Measurements from ENCODE around the gene ACTR3C. TPM values are rescaled to one million over a fixed set of nuclear protein-coding genes. Genes with fewer than 3 reads are reported as not detected.
"Not testable (repeated sequence)": the region's sequence is repeated elsewhere in the genome, so short reads cannot be mapped to it uniquely, and the experiment has no call there.

Gene ACTR3C
- polyA plus RNA-seq, 10 donors = 0.59 to 3.2 (median 1.4) TPM

- DNase-seq = no peak
Measured at GRCh38 chr7:150336746-150337145, 13.4 kb upstream of the ACTR3C start.

GRCh38 chr7:150335774-150336112 is 12.4 kb upstream of the ACTR3C start:
- no peak for DNase-seq

GRCh38 chr7:150335108-150335773 is 11.9 kb upstream of the ACTR3C start:
- DNase-seq = no peak

DNA sequence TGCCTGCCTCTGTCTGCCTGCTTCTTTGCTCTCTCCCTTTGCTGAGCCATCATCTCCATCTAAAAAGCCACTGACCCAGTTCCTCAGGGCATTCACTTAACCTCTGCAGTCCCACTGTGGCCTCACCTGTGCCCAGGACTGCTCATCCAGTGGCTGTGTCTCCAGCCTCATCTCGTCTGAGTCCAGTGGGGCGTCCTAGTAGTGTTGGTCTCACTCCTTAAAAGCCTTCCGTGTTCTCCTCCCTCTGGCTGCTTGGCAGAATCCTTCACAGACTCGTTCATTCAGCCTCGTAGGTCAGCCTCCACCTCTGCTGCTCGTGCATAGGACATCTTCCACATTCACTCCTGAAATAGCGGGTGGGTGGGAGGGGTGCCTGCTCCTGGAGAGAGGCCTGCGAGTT is 10.8 kb upstream of the ACTR3C start:
- DNase-seq = no peak

DNA sequence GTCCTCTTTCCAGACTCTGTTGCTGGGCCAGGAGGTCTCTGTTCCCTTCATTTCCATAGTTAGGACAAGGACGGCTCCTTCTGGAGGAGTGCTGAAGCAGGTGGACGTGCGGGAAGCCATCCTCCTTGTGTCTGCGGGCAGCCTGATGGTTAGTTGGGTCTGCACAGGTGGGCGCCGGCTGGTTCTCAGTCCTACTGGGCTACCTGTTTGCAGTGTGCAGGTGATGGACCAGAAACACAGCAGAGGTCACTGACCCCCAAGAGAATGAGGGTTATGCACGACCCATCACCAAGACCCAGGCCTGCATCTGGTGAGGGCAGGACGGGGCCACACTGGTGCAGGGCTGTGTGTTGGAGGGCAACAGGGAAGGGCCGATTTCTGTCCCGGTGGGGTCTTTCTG is 10.3 kb upstream of the ACTR3C start:
- no peak for DNase-seq

DNA sequence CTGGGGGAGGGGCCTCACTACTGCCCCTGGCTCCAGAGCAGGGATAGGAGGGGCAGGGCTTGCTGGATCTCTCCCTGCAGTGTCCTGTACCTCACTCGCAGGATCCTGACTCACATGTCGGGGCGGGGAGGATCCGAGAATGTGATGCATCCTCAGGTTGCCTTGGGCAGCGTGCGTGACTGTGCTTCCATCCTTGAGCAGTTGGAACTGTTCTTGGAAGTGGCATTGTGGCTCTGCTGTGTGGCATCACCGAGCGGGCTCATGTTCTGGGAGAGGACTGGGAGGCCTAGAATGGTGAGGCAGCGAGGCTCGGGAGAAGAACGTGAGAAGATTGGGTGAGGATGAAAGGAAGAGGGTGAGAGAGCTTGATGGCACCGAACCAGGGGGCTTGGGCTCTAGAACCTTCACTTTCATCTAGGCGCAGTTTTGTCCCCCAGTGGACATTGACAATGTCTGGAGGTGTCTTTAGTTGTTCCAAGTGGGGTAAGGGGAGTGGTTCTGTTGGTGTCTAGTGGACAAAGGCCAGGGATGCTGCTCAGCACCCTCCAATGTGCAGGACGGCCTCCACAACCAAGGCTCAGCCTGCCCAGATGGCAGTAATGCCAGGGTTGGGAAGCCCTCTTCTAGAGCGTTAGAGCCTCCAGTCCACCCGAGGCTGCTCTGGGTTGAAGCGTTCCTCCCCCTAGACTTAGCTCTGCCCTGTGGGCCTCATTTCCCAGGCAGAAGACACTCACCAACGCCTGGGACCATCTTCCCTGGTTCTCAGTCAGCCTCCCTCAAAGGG is 9.7 kb upstream of the ACTR3C start:
- no peak for DNase-seq

GRCh38 chr7:150330211-150330885 is 7.0 kb upstream of the ACTR3C start:
- DNase-seq = no peak

DNA sequence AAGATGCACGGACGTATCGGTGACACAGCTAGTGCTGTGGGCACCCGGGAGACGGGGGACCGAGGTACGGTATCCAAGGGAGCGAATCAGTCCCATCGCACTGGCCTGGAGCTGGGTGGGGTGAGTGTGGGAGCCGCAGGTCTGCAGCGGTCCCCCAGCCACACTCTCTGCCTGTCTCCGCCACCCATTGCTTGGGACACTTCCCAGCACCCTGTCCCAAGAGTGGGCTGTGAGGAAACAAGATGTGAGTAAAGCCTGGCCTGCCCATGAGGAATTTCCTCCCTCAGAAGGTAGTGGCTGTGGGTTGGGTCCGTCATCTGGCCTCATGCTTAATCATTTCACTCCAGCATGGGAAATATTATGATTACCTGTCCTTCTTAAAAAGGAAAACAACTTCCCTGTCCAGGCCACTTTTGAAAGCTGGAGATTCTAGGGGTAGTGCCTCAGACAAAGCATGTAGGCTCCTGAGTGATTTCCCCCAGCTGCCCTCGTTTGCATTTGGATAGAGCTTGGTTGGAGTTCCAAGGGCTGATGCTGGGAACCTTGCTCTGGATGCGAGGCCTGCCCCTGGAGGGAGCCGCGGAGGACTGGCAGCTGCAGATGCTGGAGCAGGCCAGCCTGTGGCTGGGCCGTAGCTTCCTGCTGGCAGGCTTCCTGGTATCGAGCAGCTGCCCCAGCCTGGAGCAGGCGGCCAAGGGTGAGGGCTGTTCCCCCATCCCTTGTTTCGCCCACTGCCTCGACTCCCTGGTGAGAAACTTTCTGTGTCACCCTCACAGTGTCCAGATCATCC is 6.2 kb upstream of the ACTR3C start:
- peak in 2 of 3 donors; percentile 37 to 75 for DNase-seq

DNA sequence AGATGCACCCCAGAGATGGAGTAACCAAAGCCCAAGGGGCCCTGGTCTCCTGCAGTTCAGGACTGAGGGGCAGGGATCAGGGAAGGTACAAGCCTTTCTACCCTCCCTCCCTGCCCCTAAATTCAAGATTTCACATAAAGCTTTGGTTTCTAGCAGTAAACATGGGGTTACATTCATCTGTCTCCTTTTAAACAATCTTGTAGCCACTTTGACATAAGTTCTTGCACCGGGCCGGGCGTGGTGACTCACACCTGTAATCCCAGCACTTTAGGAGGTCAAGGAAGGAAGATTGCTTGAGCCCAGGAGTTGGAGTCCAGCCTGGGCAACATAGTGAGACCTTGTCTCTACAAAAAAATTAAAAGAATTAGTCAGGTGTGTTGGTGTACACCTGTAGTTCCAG is 4.0 kb upstream of the ACTR3C start:
- DNase-seq = no peak

DNA sequence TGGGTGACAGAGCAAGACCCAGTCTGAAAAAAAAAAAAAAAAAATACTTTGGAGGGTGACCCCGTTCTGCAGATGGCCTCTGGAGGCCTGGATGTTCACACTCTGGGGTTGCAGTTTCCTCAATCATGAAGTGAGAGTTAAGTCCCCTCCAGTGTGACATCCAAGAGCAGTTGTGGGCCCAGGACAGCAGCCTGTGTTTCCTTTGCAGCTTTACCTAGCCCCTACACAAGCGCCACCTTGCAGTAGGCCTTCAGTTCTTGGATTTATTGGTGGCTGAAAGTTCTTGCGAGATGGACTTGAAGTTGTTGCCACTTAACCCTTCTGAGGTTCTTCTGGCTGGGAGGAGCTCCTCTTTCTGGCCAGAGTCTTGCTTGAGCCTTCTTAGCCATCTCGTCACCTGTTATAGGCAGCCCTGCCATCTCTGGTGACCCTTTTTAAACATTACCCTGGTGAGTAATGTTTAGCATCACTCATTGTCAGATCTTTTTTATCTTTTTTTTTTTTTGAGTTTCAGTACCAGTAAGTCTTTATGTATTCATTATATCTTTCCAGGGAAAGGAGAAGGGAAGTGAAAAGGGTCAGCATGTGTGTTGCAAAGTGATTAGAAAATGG is 3.4 kb upstream of the ACTR3C start:
- DNase-seq = no peak

GRCh38 chr7:150325901-150326300 is 2.6 kb upstream of the ACTR3C start:
- no peak for DNase-seq

GRCh38 chr7:150325110-150325611 is 1.8 kb upstream of the ACTR3C start:
- no peak for DNase-seq

DNA sequence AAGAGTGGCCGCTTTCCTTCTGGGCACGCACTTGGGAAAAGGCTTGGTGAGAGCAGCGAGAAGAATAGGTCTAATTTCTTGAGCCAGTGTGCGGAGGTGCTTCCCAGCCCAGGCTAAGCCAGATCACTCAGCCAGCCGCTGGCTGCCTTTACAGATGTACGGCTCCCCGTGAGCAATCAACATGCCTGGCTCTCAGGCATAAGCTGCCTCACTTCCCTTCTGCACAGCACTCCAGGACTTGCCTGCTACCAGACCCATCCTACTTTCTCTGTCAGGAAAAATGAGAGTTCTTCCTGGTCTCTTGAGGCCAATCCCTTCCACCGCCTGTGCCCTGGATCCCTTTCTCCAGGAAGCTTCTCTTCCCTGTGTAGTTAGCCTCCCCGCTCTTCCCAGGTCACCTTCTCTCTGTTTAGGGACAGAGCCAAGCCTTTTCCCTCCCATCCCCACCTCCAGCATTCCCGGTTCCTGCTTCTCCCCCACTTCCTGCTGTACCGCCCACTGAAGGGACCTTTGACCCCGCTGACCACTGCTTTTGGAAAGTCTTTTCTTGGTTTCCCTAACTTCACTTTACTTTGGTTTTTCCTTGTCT is 1.1 kb upstream of the ACTR3C start:
- no peak for DNase-seq

DNA sequence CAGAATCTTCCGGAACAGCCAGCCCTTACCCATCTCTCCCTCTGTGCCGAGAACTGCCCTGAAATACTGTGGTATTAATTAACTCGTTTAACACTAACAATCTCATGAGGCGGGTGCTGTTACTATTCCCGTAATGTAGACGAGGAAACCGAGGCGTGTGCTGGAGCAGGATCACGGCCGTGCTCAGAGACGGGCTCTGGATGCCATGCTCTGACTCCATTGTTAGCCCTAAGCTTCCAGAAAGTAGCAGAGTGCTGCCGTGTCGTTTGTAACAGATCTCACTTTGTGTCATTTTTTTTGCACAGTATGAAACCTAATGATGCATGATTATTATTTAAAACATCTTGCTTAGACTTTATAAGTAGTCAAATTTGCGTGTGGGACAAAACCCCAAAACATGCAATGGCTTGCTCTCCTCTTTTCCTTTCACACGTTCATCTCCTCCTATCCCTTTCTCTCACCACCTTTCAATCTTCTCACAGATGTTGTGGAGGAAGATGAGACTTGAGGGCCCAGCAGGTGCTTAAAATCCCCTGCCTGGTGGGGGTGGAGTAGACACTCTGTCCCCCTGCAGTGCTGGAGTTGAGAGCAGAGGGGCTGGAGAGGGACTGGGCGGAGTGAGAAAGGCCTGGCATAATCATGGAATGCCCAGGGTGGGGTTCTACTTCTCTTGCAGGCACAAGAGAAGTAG is 482 bp upstream of the ACTR3C start:
- DNase-seq = peak in 1 of 3 donors; percentile 50

DNA sequence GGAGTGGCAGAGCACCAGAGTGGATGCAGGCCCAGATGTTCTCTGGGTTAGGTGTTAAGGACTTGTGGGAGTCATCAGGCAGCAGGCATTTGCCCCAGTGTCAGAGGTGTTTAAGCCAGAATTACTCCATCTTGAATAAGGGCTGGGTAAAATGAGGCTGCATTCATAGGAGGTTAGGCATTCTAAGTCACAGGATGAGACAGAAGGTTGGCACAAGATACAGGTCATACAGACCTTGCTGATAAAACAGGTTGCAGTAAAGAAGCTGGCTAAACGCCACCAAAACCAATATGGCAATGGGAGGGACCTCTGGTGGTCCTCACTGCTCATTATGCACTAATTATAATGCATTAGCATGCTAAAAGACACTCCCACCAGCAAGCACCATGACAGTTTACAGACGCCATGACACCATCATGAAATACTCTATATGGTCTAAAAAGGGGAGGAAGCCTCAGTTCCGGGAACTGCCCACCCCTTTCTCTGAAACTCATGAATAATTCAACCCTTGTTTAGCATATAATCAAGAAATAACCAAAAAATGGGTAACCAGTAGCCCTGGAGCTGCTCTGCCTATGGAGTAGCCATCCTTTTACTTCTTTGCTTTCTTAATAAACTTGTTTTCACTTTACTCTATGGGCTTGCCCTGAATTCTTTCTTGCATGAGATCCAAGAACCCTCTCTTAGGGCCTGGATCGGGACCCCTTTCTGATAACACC is 1.1 kb downstream of the ACTR3C start:
- DNase-seq = no peak

DNA sequence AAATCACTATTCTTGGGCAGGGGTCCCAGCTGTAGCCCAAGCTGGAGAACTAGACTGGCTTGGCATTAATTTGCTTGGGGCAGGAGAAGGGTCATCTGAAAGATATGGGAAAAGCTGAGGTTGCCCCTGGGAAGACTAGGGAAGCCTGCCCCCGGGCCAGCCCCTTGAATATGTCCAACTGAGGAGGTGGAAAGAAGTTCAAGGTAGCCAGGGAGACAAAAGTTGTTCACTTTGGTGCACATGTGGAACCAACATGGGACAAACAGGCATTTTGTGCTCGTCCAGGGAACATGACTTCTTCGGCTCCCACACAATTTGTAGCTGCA is 1.6 kb downstream of the ACTR3C start:
- no peak for DNase-seq

- no peak for DNase-seq
Measured at GRCh38 chr7:150317748-150318444, 5.4 kb downstream of the ACTR3C start.

DNA sequence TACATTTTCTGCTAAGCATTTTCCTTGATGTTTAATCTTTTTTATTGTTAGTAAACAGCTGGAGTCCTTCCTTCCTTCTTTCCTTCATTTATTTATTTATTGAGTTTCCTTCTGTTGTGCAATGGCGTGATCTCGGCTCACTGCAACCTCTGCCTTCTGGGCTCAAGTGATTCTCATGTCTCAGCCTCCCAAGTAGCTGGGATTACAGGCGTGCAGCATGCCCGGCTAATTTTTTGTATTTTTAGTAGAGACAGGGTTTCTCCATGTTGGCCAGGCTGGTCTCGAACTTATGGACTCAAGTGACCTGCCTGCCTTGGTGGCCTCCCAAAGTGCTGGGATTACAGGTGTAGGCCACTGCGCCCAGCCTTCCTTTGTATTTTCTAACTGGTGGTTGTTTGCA is 6.4 kb downstream of the ACTR3C start:
- not testable (repeated sequence) for DNase-seq

DNA sequence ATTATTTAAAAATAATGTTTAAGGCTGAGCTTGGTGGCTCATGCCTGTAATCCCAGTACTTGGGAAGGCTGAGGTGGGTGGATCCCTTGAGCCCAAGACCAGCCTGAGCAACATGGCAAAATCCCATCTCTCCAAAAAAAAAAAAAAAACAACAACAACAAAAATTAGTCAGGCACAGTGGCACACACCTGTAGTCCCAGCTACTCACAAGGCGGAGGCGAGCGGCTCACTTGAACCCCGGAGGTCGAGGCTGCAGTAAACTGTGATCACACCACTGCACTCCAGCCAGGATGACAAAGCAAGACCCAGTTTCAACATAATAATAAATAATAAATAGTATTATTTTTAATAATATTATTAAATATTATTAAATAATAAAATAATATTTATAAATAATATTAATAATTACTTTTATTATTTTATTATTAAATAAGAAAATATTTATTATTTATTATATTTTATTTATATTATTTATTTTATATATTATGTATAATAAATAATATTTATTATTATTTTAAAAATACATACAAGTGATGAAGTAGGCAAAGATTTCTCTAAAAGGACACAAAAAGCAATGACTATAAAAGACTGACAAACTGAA is 8.6 kb downstream of the ACTR3C start:
- DNase-seq = no peak
